ENCODE results near the gene FGF1.

GRCh38 chr5:142542906-142543305 is 143.0 kb downstream of the FGF1 start:
- TF ChIP-seq CTCF (IDR thresholded peaks at IDR 0.05; ENCODE audit: low read depth, low read length), result no peak
- TF ChIP-seq EZH2phosphoT487 (IDR thresholded peaks at IDR 0.05; ENCODE audit: low read depth), result no peak

Data from OCI-LY3 (cell line).